Heart left ventricle (tissue), 13 donors: ENCODE data around the gene ARAP3.

Experiments
- POLR2A ChIP-seq, 2 donors: fragments of 450-650 bp; IDR thresholded peaks; one replicate each; pipeline ENCODE4 v1.6.1; 2017; ENCODE audit warnings: antibody characterized with exemption in 2 of 2, mild to moderate bottlenecking in 2 of 2, moderate library complexity in 2 of 2
- TF ChIP-seq, protein P1 (sequence below), 12 donors: fragments of 200-600 bp; sonication (generic) in 4 of 12; IDR thresholded peaks; one replicate each; pipeline versions ENCODE4 v1.5.0 to v1.8.0; 2018 to 2022; ENCODE audit warnings: antibody characterized with exemption in 12 of 12, mild to moderate bottlenecking in 5 of 12
- donor health status: ischemic (EF 13 %, LVEDD 7.1; RV severe dilation, severe dysfunction).
- donor health status: DM: no; HTN: yes; CAD: no.
- donor health status: DM: no; HTN: no; CAD: no.
- donor health status: ischemic (EF 25% LVEDD 6.9; RV normal size, moderate dysfunction).
- donor health status: ischemic (EF 25% LVEDD 5.7; RV mildly dilated, moderate dysfunction).
- donor health status: ischemic (EF 35%, LVEDD 5.7; RV mildly dilated, moderate dysfunction).
- donor health status: nonischemic (EF 11% LVEDD 7.7; RV severe dilation, severe dysfunction).
- donor health status: DM: yes; HTN: yes; CAD: no.
- donor health status: PGD.
- donor health status: ischemic (EF 29% LVEDD 5.4; RV normal size, mild dysfunction).
- donor health status: nonischemic (EF 23%, LVEDD 6.1; RV moderate dilation, normal function).

DNA sequence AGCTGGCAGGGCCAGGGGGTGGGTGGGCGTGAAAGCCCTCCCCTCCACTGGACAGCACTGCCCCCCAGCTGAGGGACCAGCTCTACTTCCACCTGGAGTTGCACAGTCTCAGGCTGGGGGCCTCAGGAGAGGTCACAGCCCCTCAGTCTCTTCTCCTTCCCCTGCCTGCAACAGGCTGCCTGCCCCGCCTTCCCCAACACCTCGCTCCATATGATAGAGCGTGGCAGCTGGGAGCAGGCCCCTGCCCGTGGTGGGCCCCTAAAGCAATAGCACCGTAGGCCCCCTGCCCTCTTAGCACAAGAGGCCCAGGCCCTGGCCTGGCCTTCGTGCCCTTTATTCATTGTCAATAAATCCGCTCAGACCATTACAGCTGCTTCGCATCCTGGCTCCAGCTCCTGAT lies 41.3 kb downstream of the ARAP3 start:
- TF ChIP-seq POLR2A (IDR thresholded peaks at IDR 0.05), result no peak
- TF ChIP-seq, protein P1, sequence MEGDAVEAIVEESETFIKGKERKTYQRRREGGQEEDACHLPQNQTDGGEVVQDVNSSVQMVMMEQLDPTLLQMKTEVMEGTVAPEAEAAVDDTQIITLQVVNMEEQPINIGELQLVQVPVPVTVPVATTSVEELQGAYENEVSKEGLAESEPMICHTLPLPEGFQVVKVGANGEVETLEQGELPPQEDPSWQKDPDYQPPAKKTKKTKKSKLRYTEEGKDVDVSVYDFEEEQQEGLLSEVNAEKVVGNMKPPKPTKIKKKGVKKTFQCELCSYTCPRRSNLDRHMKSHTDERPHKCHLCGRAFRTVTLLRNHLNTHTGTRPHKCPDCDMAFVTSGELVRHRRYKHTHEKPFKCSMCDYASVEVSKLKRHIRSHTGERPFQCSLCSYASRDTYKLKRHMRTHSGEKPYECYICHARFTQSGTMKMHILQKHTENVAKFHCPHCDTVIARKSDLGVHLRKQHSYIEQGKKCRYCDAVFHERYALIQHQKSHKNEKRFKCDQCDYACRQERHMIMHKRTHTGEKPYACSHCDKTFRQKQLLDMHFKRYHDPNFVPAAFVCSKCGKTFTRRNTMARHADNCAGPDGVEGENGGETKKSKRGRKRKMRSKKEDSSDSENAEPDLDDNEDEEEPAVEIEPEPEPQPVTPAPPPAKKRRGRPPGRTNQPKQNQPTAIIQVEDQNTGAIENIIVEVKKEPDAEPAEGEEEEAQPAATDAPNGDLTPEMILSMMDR (IDR thresholded peaks at IDR 0.05), result no peak
